MM.1S (cell line): ENCODE measurements around the gene RAVER1.

Experiments used
- CTCF ChIP-seq: fragments of 300-600 bp; sonication (generic); IDR thresholded peaks from 2 replicates; pipeline ENCODE4 v1.5.1; 2016; ENCODE audit warnings: antibody characterized with exemption, low read length, mixed read lengths
- EZH2 ChIP-seq: fragments of 300-600 bp; sonication (generic); optimal IDR thresholded peaks from 2 replicates; pipeline ENCODE3; 2017; ENCODE audit warnings: low read depth, mild to moderate bottlenecking, antibody characterized with exemption, low read length, mixed read lengths
- EZH2phosphoT487 ChIP-seq: fragments of 300-600 bp; sonication (generic); IDR thresholded peaks from 2 replicates; pipeline ENCODE4 v1.6.1; 2018; ENCODE audit warnings: antibody characterized with exemption, low read length

DNA sequence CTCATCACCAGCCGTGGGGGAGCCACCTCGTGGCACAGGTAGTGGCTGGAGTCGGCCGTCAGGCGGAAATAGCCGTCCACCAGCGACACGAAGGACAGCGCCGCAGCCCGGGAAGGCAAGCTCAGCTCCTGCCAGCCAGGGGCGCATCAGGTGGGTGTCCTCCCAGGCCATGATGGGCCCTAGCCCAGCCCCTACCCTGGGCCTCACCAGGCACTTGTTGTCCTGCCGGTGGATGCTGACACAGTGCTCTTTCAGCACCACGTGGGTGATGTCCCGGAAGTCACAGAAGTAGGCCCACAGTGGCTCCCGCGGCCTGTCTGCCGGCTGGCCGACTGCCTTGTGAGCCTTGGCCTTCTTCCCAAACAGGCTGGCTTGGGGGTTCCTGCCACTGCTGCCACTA lies 31.3 kb upstream of the RAVER1 start:
- TF ChIP-seq CTCF (no peak), EZH2 (no peak), EZH2phosphoT487 (no peak)
